Ammon's horn (tissue), 1 donor: Measurements from ENCODE around the gene RBBP8NL.

Experiments used
- DNase-seq: peaks from one replicate; pipeline ENCODE4 v3.0.0-alpha.2; 2016; ENCODE audit warnings: low spot score

The RBBP8NL gene

GRCh38 chr20:62362991-62363919 lies 64.1 kb downstream of the RBBP8NL start:
- DNase-seq: no peak

GRCh38 chr20:62362590-62362940 lies 64.8 kb downstream of the RBBP8NL start:
- DNase-seq: no peak

- no peak for DNase-seq
Observed at GRCh38 chr20:62361799-62362589, 65.3 kb downstream of the RBBP8NL start.

GRCh38 chr20:62360854-62361798 lies 66.2 kb downstream of the RBBP8NL start:
- DNase-seq: no peak
